GM19452 (cell line): ENCODE results near the gene CFC1B.
"Not testable (repeated sequence)": the region's sequence is repeated elsewhere in the genome, so short reads cannot be mapped to it uniquely, and the experiment has no call there.

Experiments used
- ATAC-seq: cut with Tn5 transposase; IDR thresholded peaks from one replicate; pipeline ENCODE4 v1.9.1; 2021; ENCODE audit not compliant: unreplicated experiment

CFC1B gene

GRCh38 chr2:130520992-130521391 lies at the start of gene CFC1B:
Gene CFC1B, plus strand, starts transcription at chr2:130521222. Its CDS starts 263 bp downstream, at chr2:130521485.
- ATAC-seq, result not testable (repeated sequence)

GRCh38 chr2:130491073-130491472 lies 29.9 kb upstream of the CFC1B start:
- not testable (repeated sequence) for ATAC-seq

GRCh38 chr2:130509228-130509627 lies 11.8 kb upstream of the CFC1B start, which contains the start of gene POTEI:
Gene POTEI, minus strand, starts transcription at chr2:130509328. Its CDS starts 93 bp downstream, at chr2:130509235.
- not testable (repeated sequence) for ATAC-seq

GRCh38 chr2:130510807-130511746 lies 9.9 kb upstream of the CFC1B start:
- not testable (repeated sequence) for ATAC-seq

- ATAC-seq, result not testable (repeated sequence)
Observed at GRCh38 chr2:130511747-130512451, 9.1 kb upstream of the CFC1B start.

GRCh38 chr2:130518516-130519106 lies 2.4 kb upstream of the CFC1B start:
- not testable (repeated sequence) for ATAC-seq

- not testable (repeated sequence) for ATAC-seq
Observed at GRCh38 chr2:130522390-130522789, 1.4 kb downstream of the CFC1B start.

GRCh38 chr2:130527365-130527967 lies 6.4 kb downstream of the CFC1B start:
- ATAC-seq, result not testable (repeated sequence)

GRCh38 chr2:130529545-130529944 lies 8.5 kb downstream of the CFC1B start:
- not testable (repeated sequence) for ATAC-seq

- ATAC-seq, result not testable (repeated sequence)
Observed at GRCh38 chr2:130530212-130530611, 9.2 kb downstream of the CFC1B start.

GRCh38 chr2:130531225-130531624 lies 10.2 kb downstream of the CFC1B start:
- peak; percentile 79 for ATAC-seq

GRCh38 chr2:130531672-130532071 lies 10.7 kb downstream of the CFC1B start:
- not testable (repeated sequence) for ATAC-seq

- not testable (repeated sequence) for ATAC-seq
Observed at GRCh38 chr2:130536654-130537053, 15.6 kb downstream of the CFC1B start.

- not testable (repeated sequence) for ATAC-seq
Observed at GRCh38 chr2:130538271-130538670, 17.2 kb downstream of the CFC1B start.

GRCh38 chr2:130542789-130543188 lies 21.8 kb downstream of the CFC1B start:
- ATAC-seq, result not testable (repeated sequence)

- ATAC-seq, result not testable (repeated sequence)
Observed at GRCh38 chr2:130543785-130544528, 22.9 kb downstream of the CFC1B start.

GRCh38 chr2:130544978-130545377 lies 24.0 kb downstream of the CFC1B start:
- not testable (repeated sequence) for ATAC-seq

GRCh38 chr2:130548418-130548817 lies 27.4 kb downstream of the CFC1B start:
- not testable (repeated sequence) for ATAC-seq

- not testable (repeated sequence) for ATAC-seq
Observed at GRCh38 chr2:130549475-130549874, 28.5 kb downstream of the CFC1B start.

GRCh38 chr2:130554178-130554577 lies 33.2 kb downstream of the CFC1B start:
- ATAC-seq, result not testable (repeated sequence)
